Mesenchymal stem cell (in vitro differentiated cells and primary cell): ENCODE data around the gene TRAF3.

Experiments
- DNase-seq: peaks from one replicate; pipeline ENCODE4 v3.0.0-alpha.2; 2013
- H2AFZ ChIP-seq: one replicate; pipeline ENCODE4 v1.6.1; 2013; ENCODE audit warnings: low read depth, mild to moderate bottlenecking, control low read depth, inconsistent platforms, low read length, moderate library complexity
- H2AK5ac ChIP-seq: 2 replicates; pipeline ENCODE4 v1.6.1; 2013; ENCODE audit warnings: low read length, moderate library complexity, mild to moderate bottlenecking, inconsistent platforms; ENCODE audit not compliant: severe bottlenecking
- H2BK120ac ChIP-seq: one replicate; pipeline ENCODE4 v1.6.1; 2013; ENCODE audit warnings: low read depth, mild to moderate bottlenecking, inconsistent platforms, low read length, moderate library complexity
- H2BK12ac ChIP-seq, 2 experiments: one replicate each; pipeline ENCODE4 v1.6.1; 2013; ENCODE audit warnings: inconsistent platforms in 2 of 2, low read length in 2 of 2, mild to moderate bottlenecking in 2 of 2, moderate library complexity in 2 of 2, control low read depth in 1 of 2
- H2BK15ac ChIP-seq: one replicate; pipeline ENCODE4 v1.6.1; 2013; ENCODE audit warnings: mild to moderate bottlenecking, low read depth, inconsistent platforms; ENCODE audit not compliant: poor library complexity, severe bottlenecking
- H2BK5ac ChIP-seq: 2 replicates; pipeline ENCODE4 v1.6.1; 2013; ENCODE audit warnings: low read depth, mild to moderate bottlenecking, low read length, control low read depth, inconsistent platforms; ENCODE audit not compliant: poor library complexity, severe bottlenecking
- H3K14ac ChIP-seq, 2 experiments: one replicate each; pipeline ENCODE4 v1.6.1; 2013; ENCODE audit warnings: inconsistent platforms in 2 of 2, low read length in 2 of 2, control low read depth in 1 of 2, mild to moderate bottlenecking in 1 of 2, moderate library complexity in 1 of 2
- H3K18ac ChIP-seq, 2 experiments: one replicate each; pipeline ENCODE4 v1.6.1; 2013; ENCODE audit warnings: inconsistent platforms in 2 of 2, low read length in 2 of 2, control low read depth in 1 of 2, low read depth in 1 of 2, mild to moderate bottlenecking in 1 of 2
- H3K23ac ChIP-seq, 2 experiments: one replicate each; pipeline ENCODE4 v1.6.1; 2013; ENCODE audit warnings: inconsistent platforms in 2 of 2, low read length in 2 of 2, mild to moderate bottlenecking in 2 of 2, moderate library complexity in 2 of 2, control low read depth in 1 of 2
- H3K27ac ChIP-seq: 2 replicates; pipeline ENCODE4 v1.5.1; 2013; ENCODE audit warnings: mild to moderate bottlenecking, moderate library complexity, low read length, control low read depth, inconsistent platforms; ENCODE audit not compliant: poor library complexity, severe bottlenecking
- H3K27me3 ChIP-seq, 2 experiments: 2 replicates each; pipeline versions ENCODE4 v1.6.1 to v1.7.0; 2013; ENCODE audit warnings: low read length in 2 of 2, mild to moderate bottlenecking in 2 of 2, moderate library complexity in 2 of 2, control low read depth in 1 of 2, inconsistent platforms in 1 of 2; ENCODE audit not compliant: control insufficient read depth in 1 of 2, insufficient read depth in 1 of 2
- H3K36me3 ChIP-seq, 2 experiments: 2 replicates each; pipeline versions ENCODE4 v1.6.1 to v1.7.0; 2013; ENCODE audit warnings: low read length in 2 of 2, control low read depth in 1 of 2, inconsistent platforms in 1 of 2, low read depth in 1 of 2, mild to moderate bottlenecking in 1 of 2; ENCODE audit not compliant: insufficient read depth in 2 of 2, control insufficient read depth in 1 of 2
- H3K4ac ChIP-seq, 2 experiments: one replicate each; pipeline ENCODE4 v1.6.1; 2013; ENCODE audit warnings: inconsistent platforms in 2 of 2, low read length in 2 of 2, mild to moderate bottlenecking in 2 of 2, moderate library complexity in 2 of 2, control low read depth in 1 of 2, low read depth in 1 of 2
- H3K4me1 ChIP-seq: 2 replicates; pipeline ENCODE4 v1.6.1; 2013; ENCODE audit warnings: low read depth, low read length, control low read depth; ENCODE audit not compliant: control insufficient read depth, insufficient read depth
- H3K4me2 ChIP-seq: 2 replicates; pipeline ENCODE4 v1.6.1; 2013; ENCODE audit warnings: low read length, mild to moderate bottlenecking, inconsistent platforms; ENCODE audit not compliant: poor library complexity, severe bottlenecking
- H3K4me3 ChIP-seq, 2 experiments: 2 replicates each; pipeline versions ENCODE4 v1.5.1 to v1.7.0; 2013; ENCODE audit warnings: low read length in 2 of 2, mild to moderate bottlenecking in 2 of 2, control low read depth in 1 of 2, low read depth in 1 of 2; ENCODE audit not compliant: insufficient read depth in 1 of 2
- H3K79me1 ChIP-seq: replicated peaks from 2 replicates; pipeline ENCODE4 v1.6.1; 2013; ENCODE audit warnings: mild to moderate bottlenecking, control low read depth, low read length, inconsistent platforms; ENCODE audit not compliant: poor library complexity, severe bottlenecking
- H3K9ac ChIP-seq: 2 replicates; pipeline ENCODE4 v1.7.0; 2013; ENCODE audit warnings: mild to moderate bottlenecking, low read length, moderate library complexity
- H3K9me3 ChIP-seq: 2 replicates; pipeline ENCODE4 v1.7.0; 2013; ENCODE audit warnings: mild to moderate bottlenecking, low read length; ENCODE audit not compliant: control insufficient read depth
- H4K8ac ChIP-seq: one replicate; pipeline ENCODE4 v1.6.1; 2013; ENCODE audit warnings: inconsistent platforms, mild to moderate bottlenecking, low read length, moderate library complexity
- H4K91ac ChIP-seq: one replicate; pipeline ENCODE4 v1.6.1; 2013; ENCODE audit warnings: mild to moderate bottlenecking, low read length, inconsistent platforms
- WGBS: methylation state at CpG from one replicate; pipeline ENCODE4 v1.1.7; 2013; ENCODE audit warnings: mixed read lengths; 5-methylcytosine and 5-hydroxymethylcytosine counted together

The TRAF3 gene

DNA sequence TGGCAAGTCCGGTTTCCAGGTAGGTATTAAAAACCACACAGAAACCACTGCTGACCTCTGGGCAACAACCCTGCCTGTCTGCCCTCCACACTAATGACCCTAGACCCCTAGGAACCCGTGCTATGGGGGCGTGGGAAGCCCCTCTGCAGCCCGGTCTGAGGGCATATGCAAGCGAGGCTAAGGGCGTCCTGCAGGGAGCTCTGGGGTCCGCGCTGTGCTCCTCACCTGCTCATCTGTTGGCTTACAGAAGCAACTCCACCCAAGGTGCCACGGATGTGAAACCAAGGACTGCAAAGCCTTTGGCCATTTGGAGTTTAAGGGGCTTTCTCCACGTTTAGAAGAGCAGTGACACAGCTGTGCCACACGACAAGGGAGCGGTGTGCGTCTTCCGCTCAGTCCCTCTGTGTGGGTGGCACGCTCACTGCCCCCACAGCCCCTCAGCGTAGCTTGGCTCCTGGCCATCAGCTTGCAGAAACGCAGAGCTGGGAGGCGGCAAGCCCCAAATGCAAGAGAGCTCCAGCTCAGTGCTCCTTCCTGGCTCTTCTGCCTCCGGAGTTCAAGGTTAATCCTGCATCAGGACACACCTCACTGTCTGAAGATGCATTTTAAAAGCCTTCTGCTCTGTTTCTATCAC, 163.6 kb downstream of the TRAF3 start:
- H3K36me3 ChIP-seq: peaks cover 90 to 94% of the 10 kb centered on the region in 2 experiments
- H3K4me3 ChIP-seq: no peak overlapping the region
- no peak overlapping the region for H2BK120ac ChIP-seq
- H2BK5ac ChIP-seq: no peak overlapping the region
- no peak overlapping the region for H2AK5ac ChIP-seq
- no peak overlapping the region for H3K27ac ChIP-seq
- H3K4ac ChIP-seq: no peak overlapping the region
- H3K27me3 ChIP-seq: no peaks in the 10 kb centered on the region
- H3K9me3 ChIP-seq: no peaks in the 10 kb centered on the region
- WGBS: 94% methylated on average over 19 of the region's 19 CpGs
- H2BK15ac ChIP-seq: no peak overlapping the region
- no peak overlapping the region for H3K23ac ChIP-seq
- H3K14ac ChIP-seq: no peak overlapping the region
- peaks cover 35% of the 10 kb centered on the region for H3K79me1 ChIP-seq
- no peak overlapping the region for H3K18ac ChIP-seq
- peaks cover 1% of the 10 kb centered on the region for H3K4me1 ChIP-seq
- H2AFZ ChIP-seq: no peak overlapping the region
- no peak overlapping the region for H3K4me2 ChIP-seq
- H4K8ac ChIP-seq: no peak overlapping the region
- H2BK12ac ChIP-seq: no peak overlapping the region
- H3K9ac ChIP-seq: no peak overlapping the region
- DNase-seq: no peak
- H4K91ac ChIP-seq: no peak overlapping the region

DNA sequence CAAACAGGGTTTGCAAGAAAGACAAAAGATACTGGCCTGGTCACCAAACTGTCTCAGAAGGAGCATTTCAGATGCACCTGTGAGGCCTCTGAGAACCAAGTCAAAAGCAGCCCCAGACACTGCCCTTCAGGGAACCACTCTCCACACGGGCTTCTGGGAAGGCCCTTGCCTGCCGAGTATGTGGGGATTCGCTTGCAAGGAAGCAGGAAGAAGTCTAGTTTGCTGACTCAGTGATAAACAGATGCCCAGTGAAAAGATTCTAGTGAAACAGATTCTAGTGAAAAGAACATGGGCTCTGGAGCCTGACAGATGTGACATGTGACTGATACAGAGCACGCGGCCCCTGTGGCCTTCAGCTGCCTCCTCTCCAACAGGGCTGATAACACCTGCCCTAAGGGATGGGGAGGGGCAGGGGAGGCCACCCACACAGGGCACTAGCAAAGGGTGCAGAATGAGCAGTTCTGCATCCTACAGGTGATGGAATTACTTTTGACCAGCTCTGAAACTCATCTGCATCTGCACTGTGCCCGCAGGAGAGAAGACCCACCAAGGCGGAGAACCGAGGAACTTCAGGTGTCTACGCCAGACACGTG, 164.3 kb downstream of the TRAF3 start:
- no peak for DNase-seq
- Histone ChIP-seq H3K4me1 (peaks cover 1% of the 10 kb centered on the region), H3K14ac (no peak overlapping the region), H2BK120ac (no peak overlapping the region), H3K36me3 (peaks cover 92 to 93% of the 10 kb centered on the region in 2 experiments), H2AFZ (no peak overlapping the region), H2AK5ac (no peak overlapping the region), H3K9me3 (no peaks in the 10 kb centered on the region), H3K27me3 (no peaks in the 10 kb centered on the region), H3K4me2 (no peak overlapping the region), H4K91ac (no peak overlapping the region), H3K4ac (no peak overlapping the region), H4K8ac (no peak overlapping the region), H3K27ac (no peak overlapping the region), H2BK15ac (no peak overlapping the region), H3K23ac (no peak overlapping the region), H2BK12ac (no peak overlapping the region), H3K9ac (no peak overlapping the region), H3K4me3 (no peak overlapping the region), H2BK5ac (no peak overlapping the region), H3K18ac (no peak overlapping the region), H3K79me1 (peaks cover 32% of the 10 kb centered on the region)
- 93% methylated on average over 10 of the region's 10 CpGs for WGBS

DNA sequence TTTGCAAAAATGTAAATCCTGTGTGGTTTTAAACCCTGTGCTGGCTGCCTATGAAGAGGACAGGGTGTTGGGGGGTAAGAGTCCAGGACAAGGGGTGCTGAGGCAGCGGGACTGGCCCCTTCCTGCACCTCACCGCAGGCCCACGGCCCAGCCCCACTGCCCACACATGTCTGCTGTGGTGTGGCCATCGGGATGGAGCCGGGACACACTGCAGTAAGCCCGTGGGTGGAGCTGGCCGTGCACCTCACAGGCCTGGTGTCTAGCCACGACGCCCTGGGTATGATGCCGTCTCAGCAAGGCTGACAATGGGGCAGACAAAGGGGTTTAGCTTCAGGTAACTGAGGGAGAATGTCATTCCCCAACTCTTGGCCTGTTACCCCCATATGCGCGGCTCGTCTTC, 164.8 kb downstream of the TRAF3 start:
- H2BK15ac ChIP-seq: no peak overlapping the region
- no peak overlapping the region for H3K4ac ChIP-seq
- H2BK5ac ChIP-seq: no peak overlapping the region
- H3K27ac ChIP-seq: no peak overlapping the region
- peaks cover 91 to 93% of the 10 kb centered on the region in 2 experiments for H3K36me3 ChIP-seq
- H3K27me3 ChIP-seq: no peaks in the 10 kb centered on the region
- no peak overlapping the region for H3K4me3 ChIP-seq
- H3K23ac ChIP-seq: no peak overlapping the region
- no peak overlapping the region for H3K4me2 ChIP-seq
- H2AK5ac ChIP-seq: no peak overlapping the region
- 96% methylated on average over 13 of the region's 13 CpGs for WGBS
- peaks cover 1% of the 10 kb centered on the region for H3K4me1 ChIP-seq
- no peak overlapping the region for H2AFZ ChIP-seq
- H3K79me1 ChIP-seq: peaks cover 32% of the 10 kb centered on the region
- H2BK12ac ChIP-seq: no peak overlapping the region
- H4K8ac ChIP-seq: no peak overlapping the region
- H3K14ac ChIP-seq: no peak overlapping the region
- H2BK120ac ChIP-seq: no peak overlapping the region
- no peak overlapping the region for H4K91ac ChIP-seq
- H3K9me3 ChIP-seq: no peaks in the 10 kb centered on the region
- H3K18ac ChIP-seq: no peak overlapping the region
- H3K9ac ChIP-seq: no peak overlapping the region
- no peak for DNase-seq

DNA sequence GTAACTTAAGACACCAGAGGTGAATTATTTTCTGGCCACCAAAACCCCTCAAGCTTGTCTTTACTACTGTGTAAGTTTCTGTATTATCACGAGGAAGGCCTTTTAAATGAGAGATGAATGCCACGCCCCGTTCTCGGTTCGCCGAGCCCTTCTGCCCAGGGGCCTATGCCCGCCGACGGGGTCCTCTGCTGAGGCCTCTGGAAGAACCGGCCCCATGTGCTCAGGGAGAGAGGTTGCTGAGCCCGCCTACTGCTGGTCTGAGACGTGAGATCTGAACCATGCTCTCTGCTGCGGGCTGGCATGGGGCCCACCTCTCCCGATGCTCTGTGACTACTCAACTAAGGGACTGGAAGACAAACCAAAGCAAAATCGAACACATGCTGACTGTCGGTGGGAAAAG, 166.2 kb downstream of the TRAF3 start:
- Histone ChIP-seq H2BK12ac (no peak overlapping the region), H2BK120ac (no peak overlapping the region), H3K79me1 (peaks cover 32% of the 10 kb centered on the region), H3K18ac (no peak overlapping the region), H3K4me1 (peaks cover 1% of the 10 kb centered on the region), H2AFZ (no peak overlapping the region), H3K36me3 (peaks cover 86 to 87% of the 10 kb centered on the region in 2 experiments), H2BK5ac (no peak overlapping the region), H3K4me3 (no peak overlapping the region), H3K27me3 (no peaks in the 10 kb centered on the region), H2AK5ac (no peak overlapping the region), H3K9ac (no peak overlapping the region), H3K4me2 (no peak overlapping the region), H3K9me3 (no peaks in the 10 kb centered on the region), H3K4ac (no peak overlapping the region), H4K91ac (no peak overlapping the region), H3K23ac (no peak overlapping the region), H3K27ac (no peak overlapping the region), H3K14ac (no peak overlapping the region), H4K8ac (no peak overlapping the region), H2BK15ac (no peak overlapping the region)
- WGBS: over 99% methylated on average over 16 of the region's 16 CpGs
- no peak for DNase-seq
